ENCODE results near the gene PBX2. TPM values are rescaled to one million over a fixed set of nuclear protein-coding genes. Genes with fewer than 3 reads are reported as not detected.
A peak's percentile ranks its signal among the peaks of the same experiment; 100 is the strongest.

The PBX2 gene
- total and polyA plus RNA-seq, 10 of the 15 experiments (the other 5 are each of a cell fraction or from before 2014, with no cell fraction given) = 0.84 to 66.5 (median 20.6) TPM

- TF ChIP-seq NBN (IDR thresholded peaks at IDR 0.05) (peak; percentile 100), ATF3 (IDR thresholded peaks at IDR 0.05; ENCODE audit: borderline replicate concordance, extremely low read depth, low read depth, low read length) (no peak), CHD4 (IDR thresholded peaks at IDR 0.05) (no peak), E2F8 (IDR thresholded peaks at IDR 0.05; ENCODE audit: low read depth, partially characterized antibody) (peak; percentile 84), CTCF (IDR thresholded peaks at IDR 0.05 in 2 of 3, conservative IDR thresholded peaks at IDR 0.05 in 1 of 3; ENCODE audit: control insufficient read depth in 2 of 3, extremely low read depth in 1 of 3, insufficient read depth in 1 of 3, low read depth in 3 of 3, low read length in 3 of 3) (no peak), RBBP5 (conservative IDR thresholded peaks at IDR 0.05) (no peak), ELK1 (IDR thresholded peaks at IDR 0.05; ENCODE audit: low read depth, low read length) (peak; percentile 65; the same call in 1 of the 2 replicates), SUZ12 (IDR thresholded peaks at IDR 0.05; ENCODE audit: unreplicated experiment) (no peak), ASH2L (IDR thresholded peaks at IDR 0.05; ENCODE audit: borderline replicate concordance, low read depth) (0 out of 2 replicates have a peak, but pooled peaks have one; percentile 63), POLR2A (IDR thresholded peaks at IDR 0.05; ENCODE audit: low read depth, low read length) (peak; percentile 93), RELB (IDR thresholded peaks at IDR 0.05; ENCODE audit: low read depth) (peak; percentile 78), KAT2A (conservative IDR thresholded peaks at IDR 0.05; ENCODE audit: control insufficient read depth, low read depth, low read length) (no peak), SMAD5 (IDR thresholded peaks at IDR 0.05; ENCODE audit: low read depth) (peak; percentile 75; the same call in 1 of the 2 replicates), SIX5 (IDR thresholded peaks at IDR 0.05; ENCODE audit: low read depth, low read length, severe bottlenecking) (no peak), PAX8 (IDR thresholded peaks at IDR 0.05) (no peak), ZBTB4 (CRISPR knock-in tag; IDR thresholded peaks at IDR 0.05) (peak; percentile 70; the same call in 1 of the 2 replicates), NRF1 (conservative IDR thresholded peaks at IDR 0.05; ENCODE audit: low read depth, low read length) (no peak), TCF3 (IDR thresholded peaks at IDR 0.05; ENCODE audit: borderline replicate concordance, insufficient read depth, low read depth, low read length) (no peak)
Observed at GRCh38 chr6:32195902-32196681, 6.1 kb upstream of the PBX2 start (continued).
